Measurements from ENCODE around the gene CALD1.

- TF ChIP-seq, protein P1, sequence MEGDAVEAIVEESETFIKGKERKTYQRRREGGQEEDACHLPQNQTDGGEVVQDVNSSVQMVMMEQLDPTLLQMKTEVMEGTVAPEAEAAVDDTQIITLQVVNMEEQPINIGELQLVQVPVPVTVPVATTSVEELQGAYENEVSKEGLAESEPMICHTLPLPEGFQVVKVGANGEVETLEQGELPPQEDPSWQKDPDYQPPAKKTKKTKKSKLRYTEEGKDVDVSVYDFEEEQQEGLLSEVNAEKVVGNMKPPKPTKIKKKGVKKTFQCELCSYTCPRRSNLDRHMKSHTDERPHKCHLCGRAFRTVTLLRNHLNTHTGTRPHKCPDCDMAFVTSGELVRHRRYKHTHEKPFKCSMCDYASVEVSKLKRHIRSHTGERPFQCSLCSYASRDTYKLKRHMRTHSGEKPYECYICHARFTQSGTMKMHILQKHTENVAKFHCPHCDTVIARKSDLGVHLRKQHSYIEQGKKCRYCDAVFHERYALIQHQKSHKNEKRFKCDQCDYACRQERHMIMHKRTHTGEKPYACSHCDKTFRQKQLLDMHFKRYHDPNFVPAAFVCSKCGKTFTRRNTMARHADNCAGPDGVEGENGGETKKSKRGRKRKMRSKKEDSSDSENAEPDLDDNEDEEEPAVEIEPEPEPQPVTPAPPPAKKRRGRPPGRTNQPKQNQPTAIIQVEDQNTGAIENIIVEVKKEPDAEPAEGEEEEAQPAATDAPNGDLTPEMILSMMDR (IDR thresholded peaks at IDR 0.05) = no peak
- no peak for TF ChIP-seq POLR2A (IDR thresholded peaks at IDR 0.05)
Observed at GRCh38 chr7:134818613-134819345, 39.3 kb downstream of the CALD1 start.

Measured in body of pancreas (tissue), 4 donors.